MCF 10A (cell line): ENCODE results near the gene KLK11. TPM values are rescaled to one million over a fixed set of nuclear protein-coding genes. Genes with fewer than 3 reads are reported as not detected.

ENCODE experiments used
- BruUV-seq: library from RNA; stranded (reverse); fragments of 400-500 nt; replicated peaks from 2 replicates; lab custom pipeline; 2021; lab: Mats Ljungman, UMichigan
- CTCF ChIA-PET: fragments of 300-600 bp; sonication (Branson Sonifier 250); formaldehyde crosslinking; extraction: SDS; loops from one replicate; lab custom pipeline; 2021; ENCODE audit warnings: antibody characterized with exemption, inconsistent platforms; lab: Yijun Ruan, JAX
- POLR2A ChIA-PET: fragments of 300-600, 350-650 bp; sonication (Branson Sonifier 250); formaldehyde crosslinking; extraction: SDS; loops from one replicate; lab custom pipeline; 2020; ENCODE audit warnings: antibody characterized with exemption, inconsistent platforms; lab: Yijun Ruan, JAX
- DNase-seq: peaks from one replicate; pipeline ENCODE4 v3.0.0-alpha.2; 2018; ENCODE audit not compliant: unreplicated experiment
- H3K27ac Mint-ChIP-seq: one replicate; pipeline ENCODE4 v1.8.0; 2022; ENCODE audit warnings: mild to moderate bottlenecking, low read depth, mixed read lengths; ENCODE audit not compliant: unreplicated experiment
- H3K27me3 Mint-ChIP-seq: one replicate; pipeline ENCODE4 v1.8.0; 2022; ENCODE audit warnings: mixed read lengths; ENCODE audit not compliant: insufficient read depth, unreplicated experiment
- H3K36me3 Mint-ChIP-seq: one replicate; pipeline ENCODE4 v1.8.0; 2022; ENCODE audit warnings: mild to moderate bottlenecking, moderate library complexity, mixed read lengths; ENCODE audit not compliant: insufficient read depth, unreplicated experiment
- H3K4me1 Mint-ChIP-seq: one replicate; pipeline ENCODE4 v1.8.0; 2022; ENCODE audit warnings: mixed read lengths; ENCODE audit not compliant: insufficient read depth, unreplicated experiment
- H3K4me3 Mint-ChIP-seq: one replicate; pipeline ENCODE4 v1.8.0; 2022; ENCODE audit warnings: mild to moderate bottlenecking, moderate library complexity, mixed read lengths; ENCODE audit not compliant: unreplicated experiment
- H3K9me3 Mint-ChIP-seq: one replicate; pipeline ENCODE4 v1.8.0; 2022; ENCODE audit warnings: mixed read lengths; ENCODE audit not compliant: unreplicated experiment
- CTCF ChIP-seq: fragments of 200-600 bp; IDR thresholded peaks from one replicate; pipeline ENCODE4 v1.8.0; 2022; ENCODE audit warnings: antibody characterized with exemption, mild to moderate bottlenecking; ENCODE audit not compliant: unreplicated experiment
- intact Hi-C: fragments of 100-400 bp; cut with micrococcal nuclease; formaldehyde crosslinking; loops from 2 replicates; pipeline ENCODE4 v1.14.1; 2022
- total RNA-seq: library from RNA; stranded (reverse); gene quantifications from 2 replicates; pipeline ENCODE4 v1.2.3, GENCODE V29; 2022

The KLK11 gene
- total RNA-seq, 1 experiment from 2014 or later = not detected

DNA sequence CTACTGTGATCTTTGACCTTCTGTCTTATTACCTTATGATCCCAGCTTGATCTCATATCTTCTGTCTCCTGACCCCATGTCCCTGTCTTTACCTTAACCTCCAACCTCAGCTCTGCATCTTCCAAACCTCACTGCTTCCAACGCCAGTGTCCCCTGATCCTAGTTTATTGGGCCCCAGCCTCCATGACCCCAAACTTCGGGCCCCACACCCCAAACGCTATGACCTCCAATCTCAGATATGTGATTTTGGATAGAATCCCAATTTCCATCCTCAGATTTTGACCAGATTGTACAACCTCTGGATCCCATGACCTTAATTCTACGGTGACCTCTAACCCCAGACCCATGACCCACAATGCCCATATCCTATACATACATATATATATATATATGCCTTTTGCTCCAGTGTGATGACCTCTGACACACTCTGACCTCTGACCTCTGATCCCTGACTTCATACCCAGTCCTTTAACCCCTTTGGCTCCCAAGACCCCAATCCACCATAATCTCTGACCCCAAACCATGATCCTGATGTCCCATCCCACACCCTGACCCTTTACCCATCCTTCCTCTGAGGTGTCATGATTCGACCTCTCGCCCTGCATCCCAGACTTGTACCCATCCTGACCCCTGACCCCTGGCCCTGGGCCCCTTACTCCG lies 4.9 kb upstream of the KLK11 start:
- Mint-ChIP-seq H3K4me1 (peaks cover 6% of the 10 kb centered on the region), H3K4me3 (no peak overlapping the region), H3K27me3 (peaks cover 12% of the 10 kb centered on the region), H3K36me3 (no peaks in the 10 kb centered on the region), H3K27ac (no peak overlapping the region), H3K9me3 (peaks cover 51% of the 10 kb centered on the region)
- intact Hi-C loops = no loop called here
- no TSS peak for BruUV-seq
- ChIA-PET POLR2A (no interaction called here), CTCF (no interaction called here)
- no peak for DNase-seq
- TF ChIP-seq CTCF = no peak

GRCh38 chr19:51030631-51031030 lies 4.2 kb upstream of the KLK11 start:
- ChIA-PET POLR2A (no interaction called here), CTCF (no interaction called here)
- TF ChIP-seq CTCF = no peak
- Mint-ChIP-seq H3K27me3 (peaks cover 12% of the 10 kb centered on the region), H3K27ac (no peak overlapping the region), H3K4me1 (peaks cover 6% of the 10 kb centered on the region), H3K4me3 (no peak overlapping the region), H3K36me3 (no peaks in the 10 kb centered on the region), H3K9me3 (peaks cover 49% of the 10 kb centered on the region)
- BruUV-seq = no TSS peak
- intact Hi-C loops = no loop called here
- no peak for DNase-seq

- no peaks in the 10 kb centered on the region for H3K36me3 Mint-ChIP-seq
- ChIA-PET CTCF (no interaction called here), POLR2A (no interaction called here)
- H3K4me1 Mint-ChIP-seq = peaks cover 6% of the 10 kb centered on the region
- DNase-seq = no peak
- H3K4me3 Mint-ChIP-seq = no peak overlapping the region
- no TSS peak for BruUV-seq
- TF ChIP-seq CTCF = no peak
- H3K9me3 Mint-ChIP-seq = peaks cover 40% of the 10 kb centered on the region
- intact Hi-C loops = loop anchor here (10.0 kb wide), 1 partner anchor 755 kb away; no protein-coding TSS in a partner anchor
- no peak overlapping the region for H3K27ac Mint-ChIP-seq
- peaks cover 7% of the 10 kb centered on the region for H3K27me3 Mint-ChIP-seq
Measured at GRCh38 chr19:51029718-51030117, 3.3 kb upstream of the KLK11 start.

- no peak for TF ChIP-seq CTCF
- BruUV-seq = no TSS peak
- ChIA-PET POLR2A (interaction anchor here (1.4 kb wide), 1 partner anchor 81 kb away, joined by 3 read pairs; the partner anchor contains the start of gene CTU1), CTCF (interaction anchor here (1.2 kb wide), 1 partner anchor 68 kb away, joined by 3 read pairs; no protein-coding TSS in a partner anchor)
- H3K4me3 Mint-ChIP-seq = no peak overlapping the region
- H3K36me3 Mint-ChIP-seq = no peaks in the 10 kb centered on the region
- intact Hi-C loops = loop anchor here (10.0 kb wide), 1 partner anchor 757 kb away; no protein-coding TSS in a partner anchor
- H3K4me1 Mint-ChIP-seq = peaks cover 6% of the 10 kb centered on the region
- no peaks in the 10 kb centered on the region for H3K27me3 Mint-ChIP-seq
- H3K27ac Mint-ChIP-seq = no peak overlapping the region
- peaks cover 30% of the 10 kb centered on the region for H3K9me3 Mint-ChIP-seq
- DNase-seq = no peak
Measured at GRCh38 chr19:51027873-51028272, 1.5 kb upstream of the KLK11 start.
